GM21390 (cell line): ENCODE results near the gene SMPDL3A.

Experiments used
- ATAC-seq: cut with Tn5 transposase; IDR thresholded peaks from one replicate; pipeline ENCODE4 v1.9.1; 2021; ENCODE audit not compliant: unreplicated experiment

The SMPDL3A gene

DNA sequence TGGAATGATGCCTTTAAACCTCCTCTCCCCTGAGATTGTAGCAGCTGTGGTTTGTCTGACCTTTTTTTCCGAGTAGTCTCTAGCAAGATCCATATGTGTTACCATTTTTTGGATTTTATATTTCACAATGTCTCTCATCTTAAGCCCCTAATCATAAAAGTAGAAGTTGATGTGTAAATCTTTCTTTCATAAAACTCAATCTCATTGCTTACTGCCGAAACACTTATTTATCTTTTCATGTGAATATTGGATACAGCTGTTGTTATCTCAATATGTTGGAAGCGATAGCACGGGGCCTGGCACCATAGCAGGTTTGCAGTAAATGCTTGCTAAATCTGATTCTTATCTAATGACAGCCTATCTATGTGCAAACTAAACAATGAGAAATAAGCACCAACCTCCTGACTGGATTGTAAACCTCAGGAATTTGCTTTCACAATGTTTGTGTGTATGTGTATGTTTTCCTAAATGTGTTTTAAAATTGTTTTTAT is 14.2 kb downstream of the SMPDL3A start:
- no peak for ATAC-seq

DNA sequence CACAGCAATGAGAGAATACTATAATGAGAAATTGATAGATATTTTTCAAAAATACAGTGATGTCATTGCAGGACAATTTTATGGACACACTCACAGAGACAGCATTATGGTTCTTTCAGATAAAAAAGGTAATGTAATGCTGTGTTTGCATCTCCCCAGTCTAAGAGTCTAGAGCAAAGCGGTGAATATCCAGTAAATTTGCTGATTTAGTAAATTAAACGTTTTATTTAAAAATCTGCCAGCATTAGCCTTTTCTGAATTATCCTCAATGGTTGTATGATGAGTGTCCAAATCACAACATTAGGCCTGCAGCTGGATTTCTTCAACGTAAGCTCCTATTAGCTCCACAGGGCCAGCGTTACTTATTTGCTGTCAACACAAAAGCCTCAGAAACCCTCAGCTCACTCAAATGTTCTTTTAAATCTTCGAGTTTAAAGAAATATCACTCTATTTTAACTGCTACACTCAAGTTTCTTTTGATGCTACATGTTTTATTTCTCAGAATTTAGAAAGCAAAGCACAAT is 16.0 kb downstream of the SMPDL3A start:
- no peak for ATAC-seq

DNA sequence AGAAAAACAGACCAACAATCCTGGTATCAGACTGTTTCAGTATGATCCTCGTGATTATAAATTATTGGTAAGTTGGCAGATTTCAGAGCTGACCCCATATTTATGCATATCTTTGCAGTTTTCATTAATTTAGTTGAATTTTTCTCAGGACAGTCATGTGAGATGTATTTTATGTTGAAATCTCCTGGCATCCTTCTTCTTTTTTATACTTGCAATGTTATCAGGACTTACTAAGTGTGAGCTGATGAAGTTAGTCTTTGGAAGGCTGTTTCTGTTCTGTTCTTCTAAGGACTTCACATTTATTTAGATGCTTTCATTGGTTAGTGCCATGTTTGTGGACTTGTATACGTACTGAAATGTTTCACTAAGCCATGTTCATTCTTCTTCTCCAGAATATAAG is 17.2 kb downstream of the SMPDL3A start:
- no peak for ATAC-seq

DNA sequence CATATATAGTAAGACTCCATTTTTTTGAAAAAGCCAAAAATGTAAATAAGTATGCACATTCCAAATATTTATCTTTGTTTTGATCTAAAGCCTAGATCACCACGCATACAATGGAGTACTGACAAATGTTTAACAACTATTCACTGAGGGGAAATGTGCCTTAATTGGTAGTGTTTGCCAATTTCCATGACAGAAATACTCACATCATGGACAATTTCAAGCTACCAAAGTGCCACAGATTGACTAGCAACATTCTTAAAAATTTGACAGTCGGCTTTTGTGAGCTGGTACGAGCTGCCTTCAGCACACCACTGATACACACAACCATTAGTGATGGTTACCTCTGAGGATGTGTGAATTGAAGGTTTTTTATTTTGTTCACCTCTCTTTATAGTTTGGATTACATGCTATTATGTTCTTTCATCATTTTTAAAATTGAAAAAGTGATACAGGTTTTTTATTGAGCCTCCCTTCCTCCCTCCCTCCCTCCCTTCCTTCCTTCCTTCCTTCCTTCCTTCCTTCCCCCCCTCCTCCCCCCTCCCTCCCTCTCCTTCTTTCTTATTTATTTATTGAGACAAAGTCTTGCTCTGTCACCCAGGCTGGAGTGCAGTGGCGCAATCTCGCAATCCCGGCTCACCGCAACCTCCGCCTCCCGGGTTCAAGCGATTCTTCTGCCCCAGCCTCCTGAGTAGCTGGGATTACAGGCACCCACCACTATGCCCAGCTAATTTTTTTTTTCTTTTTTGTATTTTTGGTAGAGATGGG is 19.2 kb downstream of the SMPDL3A start:
- ATAC-seq: no peak

DNA sequence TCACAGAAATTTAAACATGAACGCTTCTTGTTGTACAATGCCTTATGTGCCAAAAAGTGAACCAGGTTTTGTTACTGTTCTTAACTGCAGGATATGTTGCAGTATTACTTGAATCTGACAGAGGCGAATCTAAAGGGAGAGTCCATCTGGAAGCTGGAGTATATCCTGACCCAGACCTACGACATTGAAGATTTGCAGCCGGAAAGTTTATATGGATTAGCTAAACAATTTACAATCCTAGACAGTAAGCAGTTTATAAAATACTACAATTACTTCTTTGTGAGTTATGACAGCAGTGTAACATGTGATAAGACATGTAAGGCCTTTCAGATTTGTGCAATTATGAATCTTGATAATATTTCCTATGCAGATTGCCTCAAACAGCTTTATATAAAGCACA is 19.9 kb downstream of the SMPDL3A start:
- no peak for ATAC-seq

DNA sequence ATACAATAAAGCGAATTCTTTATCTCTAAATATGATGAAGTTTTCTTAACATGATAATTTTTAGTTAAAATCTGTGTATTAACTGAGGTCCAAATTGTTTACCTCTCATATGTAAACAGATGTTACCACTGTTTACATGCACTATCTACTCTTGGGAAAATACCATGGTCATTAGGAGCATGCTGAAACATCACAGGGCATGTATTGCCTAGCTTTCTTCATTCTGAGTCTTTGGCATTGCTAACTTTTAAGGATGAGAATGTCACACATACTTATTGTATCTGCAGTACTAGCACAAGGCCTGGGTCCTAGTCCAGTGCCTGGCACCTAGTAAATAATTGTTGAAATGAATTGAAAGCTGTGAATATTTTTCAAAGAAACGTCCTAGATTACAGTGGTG is 20.6 kb downstream of the SMPDL3A start:
- no peak for ATAC-seq

DNA sequence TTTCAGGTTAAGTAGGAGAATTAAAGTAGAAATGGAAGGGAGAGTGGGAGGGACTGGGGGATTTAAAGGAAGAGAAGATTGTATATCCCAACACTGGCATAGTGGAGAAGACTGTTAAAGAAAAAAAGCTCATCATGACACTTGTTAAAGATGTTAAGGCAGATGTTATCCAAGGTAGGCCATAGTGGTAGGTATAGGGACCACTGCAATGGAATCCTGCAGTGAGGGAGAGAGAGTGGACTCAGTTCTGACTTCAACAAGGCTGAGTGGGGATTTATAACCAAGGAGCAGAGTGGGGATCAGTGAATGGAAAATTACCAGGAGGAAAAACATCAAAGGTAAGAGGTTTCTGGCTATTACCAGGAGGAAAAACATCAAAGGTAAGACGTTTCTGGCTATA is 21.1 kb downstream of the SMPDL3A start:
- ATAC-seq: no peak

DNA sequence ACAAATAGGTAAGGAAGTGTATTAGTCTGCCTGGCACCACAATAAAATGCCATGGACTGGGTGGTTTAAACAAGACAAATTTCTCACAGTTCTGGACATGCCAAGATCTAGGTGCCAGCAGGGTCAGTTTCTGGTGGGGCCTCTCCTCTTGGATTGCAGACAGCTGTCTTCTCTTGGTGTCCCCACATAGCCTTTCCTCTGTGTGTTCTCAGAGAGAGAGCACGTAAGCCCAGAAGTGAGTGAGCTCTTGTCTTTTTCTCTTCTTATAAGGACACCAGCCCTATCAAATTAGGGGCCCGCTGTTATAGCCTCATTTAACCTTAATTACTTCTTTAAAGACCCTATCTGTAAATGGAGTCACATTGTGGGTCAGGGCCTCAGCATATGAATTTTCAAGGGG is 28.3 kb downstream of the SMPDL3A start:
- ATAC-seq: no peak

DNA sequence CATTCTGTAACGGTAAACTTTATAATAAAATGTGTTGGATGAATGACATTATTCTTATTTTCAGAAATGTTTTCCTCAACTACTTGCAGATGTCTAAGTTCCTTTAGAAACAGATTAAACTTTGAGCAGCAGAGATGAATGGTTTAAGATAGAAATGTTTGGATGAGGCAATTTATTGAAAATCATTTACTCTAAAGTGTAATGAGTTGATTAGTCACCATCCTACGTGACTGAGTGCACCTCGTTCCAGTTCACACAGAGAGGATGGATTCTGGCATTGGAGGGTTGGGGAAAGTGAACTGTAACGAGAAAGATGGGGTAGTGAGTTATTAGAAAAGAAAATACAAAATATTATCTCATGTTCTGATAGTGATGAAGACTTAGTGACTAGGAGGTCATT is 28.7 kb downstream of the SMPDL3A start:
- no peak for ATAC-seq

DNA sequence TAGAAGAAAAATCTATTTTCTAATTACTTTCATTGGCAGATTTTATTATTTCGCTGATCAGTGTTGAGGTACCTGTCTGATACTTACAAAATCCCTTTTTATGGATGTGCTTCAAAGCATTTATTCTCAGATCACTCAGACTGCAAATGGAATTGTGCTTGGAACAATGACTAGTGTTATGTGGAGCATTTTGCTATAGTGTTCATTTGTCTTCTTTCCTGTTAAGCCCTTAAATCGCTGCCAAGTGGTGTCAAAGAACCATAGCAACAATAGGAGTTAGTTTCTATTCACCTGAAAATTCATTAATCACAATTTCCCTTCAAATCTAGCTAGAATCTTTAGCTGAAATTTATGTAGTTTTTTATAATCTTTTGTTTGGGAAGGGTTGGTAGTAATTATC is 29.8 kb downstream of the SMPDL3A start:
- no peak for ATAC-seq

DNA sequence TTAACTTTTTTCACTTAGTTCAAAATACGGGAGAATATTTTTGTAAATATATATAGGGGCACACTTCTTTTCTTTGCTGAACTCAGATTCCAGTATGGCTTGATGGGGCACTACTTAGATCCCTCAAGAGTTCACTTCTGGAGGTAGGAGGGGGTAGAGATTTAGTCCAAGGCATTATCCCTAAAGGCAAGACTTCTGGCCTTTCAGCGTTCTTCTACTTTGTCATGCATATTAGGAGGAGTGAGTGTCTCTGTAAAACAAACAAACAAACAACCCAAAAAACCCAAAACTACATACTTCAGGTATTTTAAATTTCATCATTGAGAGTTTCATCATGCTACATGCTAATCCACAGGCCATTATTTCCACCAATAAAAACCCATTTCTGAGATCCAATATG is 32.0 kb downstream of the SMPDL3A start:
- ATAC-seq: no peak

DNA sequence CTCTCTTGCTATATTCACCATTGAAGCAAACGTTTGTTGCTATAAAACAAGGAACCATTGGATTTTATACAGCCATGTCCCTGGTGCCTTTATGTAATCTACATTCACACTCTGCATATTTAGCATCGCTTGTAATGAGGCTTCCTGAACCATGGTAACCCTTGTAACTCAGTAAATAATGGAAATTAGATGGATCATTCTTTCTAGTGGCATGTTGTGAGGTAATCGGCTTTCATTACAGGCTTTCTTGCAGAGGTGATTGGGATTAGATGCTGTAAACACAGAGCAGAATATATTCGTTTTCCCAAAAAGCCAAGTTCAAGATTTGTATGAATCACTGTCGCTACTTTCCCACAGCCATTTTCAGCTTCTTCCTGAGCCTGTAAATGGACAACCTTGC is 36.1 kb downstream of the SMPDL3A start:
- ATAC-seq: no peak

DNA sequence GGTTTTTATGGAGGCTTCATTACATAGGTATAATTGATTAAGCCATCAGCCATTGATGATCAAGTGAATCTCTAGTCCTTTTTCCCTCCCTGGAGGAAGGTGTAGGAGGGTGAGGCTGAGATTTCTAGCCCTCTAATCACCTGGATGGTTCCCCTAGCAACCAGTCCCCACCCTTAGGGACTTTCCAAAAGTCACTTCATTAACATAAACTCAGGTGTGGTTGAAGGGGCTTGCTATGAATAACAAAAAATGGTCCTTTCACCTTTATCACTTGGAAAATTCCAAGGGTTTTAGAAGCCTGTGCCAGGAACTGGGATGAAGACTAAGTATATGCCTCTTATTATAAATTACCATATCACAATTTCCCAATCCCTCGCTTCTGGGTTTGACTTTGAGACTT is 40.4 kb downstream of the SMPDL3A start:
- ATAC-seq: no peak

DNA sequence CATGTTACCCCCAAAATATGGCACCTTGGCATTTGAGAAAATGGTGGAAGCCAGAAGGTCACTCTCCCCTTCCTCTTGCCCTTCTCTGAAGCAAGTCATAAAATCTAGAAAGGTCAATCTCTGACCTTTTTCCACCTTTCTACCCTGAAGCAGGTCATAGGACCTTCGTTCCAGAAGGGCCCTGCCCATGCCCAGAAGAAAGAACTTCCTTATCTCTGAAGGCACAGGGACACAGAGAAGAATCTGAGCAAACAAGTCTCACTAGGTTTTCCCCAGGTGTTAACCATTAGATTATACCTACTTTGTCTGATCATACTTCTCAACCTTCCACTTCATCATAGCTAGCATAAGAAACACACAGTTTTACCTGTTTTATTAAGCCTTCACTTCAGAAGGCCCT is 42.5 kb downstream of the SMPDL3A start:
- no peak for ATAC-seq

DNA sequence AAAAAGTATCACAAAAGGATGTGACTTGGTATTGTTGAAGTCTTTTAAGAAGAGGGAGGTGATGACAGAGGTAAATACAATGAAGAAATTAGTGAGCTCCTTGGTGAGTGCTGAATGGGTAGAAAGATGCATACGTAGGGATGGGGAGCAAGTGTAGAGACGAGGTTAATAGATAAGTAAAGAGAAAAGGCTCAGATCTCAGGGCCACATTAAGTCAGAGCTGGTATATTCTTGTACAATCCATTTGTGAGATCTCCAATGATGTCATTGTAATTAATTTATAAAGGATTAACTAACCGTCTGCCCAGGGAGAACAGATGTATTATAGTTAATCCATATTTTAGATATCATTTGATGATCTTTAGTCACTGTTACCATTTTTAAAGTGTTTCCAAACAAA is 43.4 kb downstream of the SMPDL3A start:
- ATAC-seq: no peak

DNA sequence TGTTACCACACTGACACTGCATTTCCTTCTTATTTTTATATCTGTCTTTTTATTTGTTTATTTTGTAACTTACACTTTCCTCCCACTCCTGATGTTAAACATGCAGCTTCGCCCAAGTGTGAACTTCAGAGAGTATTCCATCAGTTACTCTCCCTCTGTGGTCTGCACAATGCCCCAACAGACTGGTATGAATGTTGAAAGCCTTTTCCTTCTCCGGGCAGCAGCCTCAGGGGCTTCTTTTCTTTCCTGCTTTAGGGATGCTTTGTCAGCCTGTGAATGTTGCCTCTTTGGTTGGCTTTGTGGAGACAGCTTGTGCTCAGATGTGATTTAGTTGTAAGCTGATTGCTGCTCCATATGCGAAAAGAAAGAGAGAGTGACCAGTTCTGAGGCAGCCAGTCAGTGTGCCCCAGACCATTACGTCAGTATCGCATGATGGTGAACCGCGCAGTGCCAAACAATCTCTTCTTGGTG is 44.0 kb downstream of the SMPDL3A start:
- no peak for ATAC-seq

DNA sequence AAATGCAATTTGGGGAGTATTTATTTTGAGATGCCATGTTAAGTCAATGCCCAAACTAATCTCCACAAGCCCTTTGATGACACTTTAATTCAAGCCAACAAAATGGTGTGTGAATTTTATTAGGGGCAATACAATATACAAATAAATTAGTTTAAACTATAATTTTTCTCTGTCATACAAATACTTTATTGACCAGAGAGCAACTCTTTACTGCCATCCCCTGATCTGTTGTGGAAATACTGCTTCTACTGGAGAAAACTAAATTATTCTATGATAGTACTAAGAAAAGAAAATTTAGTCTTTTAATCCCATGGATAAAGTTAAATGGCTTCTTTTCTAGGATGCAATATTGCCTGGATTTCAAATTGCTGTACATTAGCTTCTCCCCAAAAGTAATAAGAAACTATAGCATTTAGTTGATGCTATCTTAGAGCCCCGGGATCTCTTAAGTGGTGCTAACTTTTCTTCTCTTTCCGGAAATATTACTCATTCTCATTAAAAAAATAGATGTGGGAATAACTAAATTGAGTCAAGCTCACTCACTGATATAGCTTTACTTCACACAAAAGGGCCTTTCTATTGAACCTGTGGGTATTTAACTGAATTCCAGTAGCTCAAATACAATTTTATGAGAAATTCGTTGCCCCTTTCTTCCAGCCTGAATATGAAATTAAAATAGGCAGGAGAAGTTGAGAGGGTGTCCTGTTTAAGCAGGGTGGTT is 49.2 kb downstream of the SMPDL3A start:
- ATAC-seq: no peak

DNA sequence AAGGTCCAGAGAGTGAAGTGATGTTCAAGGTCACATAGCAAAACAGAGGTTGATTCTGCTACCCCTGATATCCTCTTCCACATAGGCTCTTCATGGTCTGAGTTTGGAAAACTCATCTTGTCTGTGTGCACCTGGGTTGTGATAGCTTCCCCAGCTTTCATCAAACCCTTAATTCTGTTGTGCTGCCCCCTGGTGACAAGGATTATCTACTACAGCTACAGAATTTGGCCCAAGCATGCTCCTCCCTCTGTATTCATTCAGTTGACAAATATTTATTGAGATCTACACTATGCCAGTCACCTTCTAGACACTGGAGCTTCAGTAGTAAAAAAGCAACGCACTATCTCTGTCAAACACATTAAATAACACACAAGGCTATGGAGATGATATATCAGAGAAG is 50.4 kb downstream of the SMPDL3A start:
- peak; percentile 93 for ATAC-seq

DNA sequence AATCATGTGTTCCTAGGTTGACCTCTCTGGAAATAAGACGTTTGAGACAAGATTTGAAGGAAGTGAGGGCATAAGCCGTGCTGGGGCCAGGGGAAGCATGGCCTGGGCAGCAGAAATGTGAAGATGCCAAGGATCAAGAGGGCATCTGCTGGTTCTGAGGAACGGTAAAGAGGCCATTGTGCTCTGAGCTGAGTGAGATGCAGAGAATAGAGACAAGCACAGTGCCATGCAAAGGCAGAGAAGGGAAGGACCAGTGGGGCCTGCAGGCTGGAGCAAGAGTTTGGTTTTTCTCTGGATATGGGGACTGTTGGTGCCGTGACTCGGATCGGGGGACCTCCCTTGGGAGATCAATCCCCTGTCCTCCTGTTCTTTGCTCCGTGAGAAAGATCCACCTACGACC is 50.8 kb downstream of the SMPDL3A start:
- no peak for ATAC-seq

DNA sequence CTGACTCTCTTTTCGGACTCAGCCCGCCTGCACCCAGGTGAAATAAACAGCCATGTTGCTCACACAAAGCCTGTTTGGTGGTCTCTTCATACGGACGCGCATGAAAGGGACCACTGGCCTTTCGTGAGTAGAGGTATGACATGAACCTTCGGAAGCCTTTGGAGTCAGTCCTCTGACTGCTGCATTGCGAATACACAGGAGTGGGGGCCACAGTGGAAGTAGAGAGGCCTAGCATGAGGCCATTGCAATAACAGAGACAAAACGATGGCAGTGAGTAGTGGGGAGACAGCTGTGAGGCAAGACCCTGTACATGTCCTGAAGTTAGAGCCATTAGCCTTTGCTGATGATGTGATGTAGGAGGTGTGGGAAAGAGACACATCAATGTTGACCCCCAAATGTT is 56.4 kb downstream of the SMPDL3A start:
- no peak for ATAC-seq

DNA sequence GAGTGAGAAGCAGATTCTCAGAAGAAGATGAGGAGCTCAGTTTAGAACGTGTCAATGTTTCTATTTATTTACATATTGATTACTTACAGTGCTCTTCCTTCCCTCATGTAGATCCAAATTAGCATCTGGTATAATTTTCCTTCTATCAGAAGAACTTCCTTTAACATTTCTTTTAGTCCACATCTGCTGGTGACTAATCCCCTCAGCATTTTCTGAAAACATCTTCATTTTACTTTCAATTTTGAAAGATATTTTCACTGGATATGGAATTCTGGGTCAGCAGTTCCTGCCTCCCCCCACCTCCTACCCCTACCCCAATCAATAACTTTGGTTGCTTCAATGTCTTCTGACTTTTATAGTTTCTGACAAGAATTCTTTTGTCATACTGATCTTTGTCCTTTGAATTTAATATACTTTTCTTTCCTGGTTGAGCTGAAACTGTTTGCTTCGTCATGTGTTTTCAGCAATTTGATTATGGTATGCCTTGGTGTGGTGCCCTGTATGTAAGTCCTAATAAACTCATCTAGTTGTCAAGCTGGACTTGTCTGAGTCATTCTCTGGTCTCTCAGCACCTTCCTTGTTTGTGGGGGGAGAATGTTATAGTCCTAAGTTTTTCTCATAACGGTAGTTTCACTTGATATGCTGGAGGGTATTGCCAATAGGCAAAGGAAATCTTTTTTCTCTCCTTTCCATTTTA is 57.0 kb downstream of the SMPDL3A start:
- no peak for ATAC-seq
